GM10248 (cell line): ENCODE measurements around the gene PLIN3.
"Not testable (repeated sequence)": the region's sequence is repeated elsewhere in the genome, so short reads cannot be mapped to it uniquely, and the experiment has no call there.

ENCODE experiments used
- CTCF ChIA-PET: fragments of 300-600 bp; sonication (Branson Sonifier 250); formaldehyde crosslinking; extraction: SDS; loops from one replicate; lab custom pipeline; 2021; ENCODE audit warnings: antibody characterized with exemption; lab: Yijun Ruan, JAX
- POLR2A ChIA-PET: fragments of 350-650 bp; sonication (Branson Sonifier 250); formaldehyde crosslinking; extraction: SDS; loops from one replicate; lab custom pipeline; 2020; ENCODE audit warnings: antibody characterized with exemption; lab: Yijun Ruan, JAX
- DNase-seq: peaks from one replicate; pipeline ENCODE4 v3.0.0; 2012; ENCODE audit errors: extremely low spot score
- CTCF ChIP-seq: IDR thresholded peaks from 2 replicates; pipeline ENCODE4 v1.5.1; 2012; ENCODE audit warnings: mild to moderate bottlenecking, low read depth; ENCODE audit errors: extremely low read depth, missing control alignments, control extremely low read depth

Gene PLIN3

GRCh38 chr19:4908781-4909155 is 41.3 kb upstream of the PLIN3 start:
- CTCF ChIA-PET = interaction anchor here (1.5 kb wide), 1 partner anchor 99 kb away, joined by 11 read pairs; no protein-coding TSS in a partner anchor
- POLR2A ChIA-PET = no interaction called here
- TF ChIP-seq CTCF = no peak
- no peak for DNase-seq

DNA sequence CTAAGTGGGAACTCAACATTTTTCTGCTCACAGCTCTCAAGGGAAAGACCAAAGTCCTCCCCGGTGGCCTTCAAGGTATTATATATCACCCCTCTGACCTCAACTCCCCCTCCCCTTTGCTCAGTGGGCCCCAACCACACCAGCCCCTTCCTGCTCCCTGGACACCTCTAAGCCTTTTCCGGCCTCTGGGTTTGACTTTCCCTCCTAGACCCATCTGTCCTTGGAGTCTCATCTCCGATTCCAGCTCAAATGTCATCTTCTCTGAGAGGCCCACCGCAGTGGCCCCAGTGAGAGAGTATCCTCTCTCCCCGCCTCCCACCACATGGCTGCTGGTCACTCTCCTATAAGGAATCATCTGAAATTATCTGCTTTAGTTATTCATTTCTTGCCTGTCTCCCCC is 40.9 kb upstream of the PLIN3 start:
- POLR2A ChIA-PET = no interaction called here
- CTCF ChIA-PET = interaction anchor here (1.5 kb wide), 1 partner anchor 99 kb away, joined by 11 read pairs; no protein-coding TSS in a partner anchor
- TF ChIP-seq CTCF = no peak

DNA sequence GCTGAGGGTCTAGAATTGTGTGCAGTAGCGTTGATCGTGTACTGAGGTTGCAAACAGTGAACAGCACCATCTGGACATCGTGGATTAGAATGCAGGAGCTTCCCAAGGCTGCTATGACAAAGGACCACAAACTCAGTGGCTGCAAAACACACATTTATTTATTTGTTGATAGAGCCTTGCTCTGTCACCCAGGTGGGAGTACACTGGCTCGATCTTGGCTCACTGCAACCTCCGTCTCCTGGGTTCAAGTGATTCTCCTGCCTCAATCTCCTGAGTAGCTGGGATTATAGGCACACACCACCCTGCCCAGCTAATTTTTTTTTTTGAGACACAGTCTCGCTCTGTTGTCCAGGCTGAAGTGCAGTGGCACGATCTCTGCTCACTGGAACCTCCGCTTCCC is 39.5 kb upstream of the PLIN3 start:
- ChIA-PET CTCF (no interaction called here), POLR2A (no interaction called here)
- no peak for DNase-seq
- TF ChIP-seq CTCF = no peak

More for the DNA sequence above, 40.9 kb upstream of the PLIN3 start:
- no peak for DNase-seq

- DNase-seq = no peak
- TF ChIP-seq CTCF = no peak
- POLR2A ChIA-PET = no interaction called here
- CTCF ChIA-PET = no interaction called here
Observed at GRCh38 chr19:4904481-4904880, 37.0 kb upstream of the PLIN3 start.

DNA sequence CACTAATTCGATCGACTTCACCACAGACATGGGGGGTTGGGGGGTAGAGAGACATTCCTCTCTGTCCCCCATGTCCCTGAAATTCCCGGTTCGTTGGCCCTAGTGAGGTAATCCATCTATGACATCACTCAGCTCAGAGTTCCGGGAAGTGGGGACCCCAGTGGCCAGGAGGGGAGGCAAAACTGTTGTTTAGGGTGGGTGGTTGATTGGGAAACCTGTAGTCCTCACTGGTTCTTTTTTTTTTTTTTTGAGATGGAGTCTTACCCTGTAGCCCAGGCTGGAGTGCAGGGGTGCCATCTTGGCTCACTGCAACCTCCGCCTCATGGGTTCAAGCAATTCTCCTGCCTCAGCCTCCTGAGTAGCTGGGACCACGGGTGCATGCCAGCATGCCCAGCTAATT is 35.3 kb upstream of the PLIN3 start, which contains the start of gene ARRDC5:
TSS of gene ARRDC5 (minus strand) at position 101 of the 400 bp plus-strand sequence. CDS start at position 30, 71 bp downstream.
- no peak for TF ChIP-seq CTCF
- DNase-seq = no peak
- POLR2A ChIA-PET = no interaction called here
- CTCF ChIA-PET = interaction anchor here (0.8 to 1.1 kb wide), 2 partner anchors 8 to 24 kb away, joined by 3 to 4 read pairs; no protein-coding TSS in a partner anchor

DNA sequence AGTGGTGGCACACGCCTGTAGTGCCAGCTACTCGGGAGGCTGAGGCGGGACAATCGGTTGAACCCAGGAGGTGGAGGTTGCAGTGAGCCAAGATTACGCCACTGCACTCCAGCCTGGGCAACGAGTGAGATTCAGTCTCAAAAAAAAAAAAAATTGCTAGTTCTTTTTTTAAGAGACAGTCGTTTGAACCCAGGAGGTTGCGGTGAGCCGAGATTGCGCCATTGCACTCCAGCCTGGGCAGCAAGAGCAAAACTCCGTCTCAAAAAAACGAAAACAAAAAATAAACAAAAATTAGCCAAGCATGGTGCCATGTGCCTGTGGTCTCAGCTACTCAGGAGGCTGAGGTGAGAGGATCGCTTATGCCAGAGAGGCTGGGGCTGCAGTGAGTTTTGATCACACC is 33.4 kb upstream of the PLIN3 start:
- CTCF ChIA-PET, POLR2A ChIA-PET, DNase-seq: not testable (repeated sequence)

DNA sequence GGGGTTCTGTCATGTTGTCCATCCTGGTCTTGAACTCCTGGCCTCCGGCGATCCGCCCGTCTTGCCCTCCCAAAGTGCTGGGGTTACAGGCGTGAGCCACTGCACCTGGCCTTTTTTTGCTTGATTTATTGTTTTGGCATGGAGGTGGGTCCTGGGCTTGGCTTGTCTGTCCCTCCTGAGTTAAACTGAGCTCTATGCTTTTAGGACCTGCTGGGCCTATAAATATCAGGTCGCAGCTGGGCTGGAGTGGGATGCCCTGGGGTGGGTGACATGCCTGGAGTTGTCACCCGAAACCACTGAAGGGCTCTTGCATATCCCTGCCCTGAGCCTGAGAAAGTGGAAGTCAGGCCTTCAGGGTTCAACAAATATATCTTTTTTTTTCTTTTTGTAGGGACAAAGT is 29.7 kb upstream of the PLIN3 start:
- POLR2A ChIA-PET = interaction anchor here (0.5 kb wide), 1 partner anchor 14 kb away, joined by 3 read pairs; no protein-coding TSS in a partner anchor
- DNase-seq = no peak
- CTCF ChIA-PET = interaction anchor here (1.4 to 2.6 kb wide), 3 partner anchors 25 to 134 kb away, joined by 4 to 11 read pairs (median 4); no protein-coding TSS in a partner anchor
- no peak for TF ChIP-seq CTCF
